Measurements from ENCODE around the gene DIAPH2.

- TF ChIP-seq JUN (CRISPR knock-in tag; IDR thresholded peaks at IDR 0.05) (no peak), ZNF263 (CRISPR knock-in tag; IDR thresholded peaks at IDR 0.05; ENCODE audit: low read depth) (no peak), ATF1 (CRISPR knock-in tag; IDR thresholded peaks at IDR 0.05) (no peak), ZBTB21 (CRISPR knock-in tag; IDR thresholded peaks at IDR 0.05; ENCODE audit: borderline replicate concordance) (no peak), MLX (CRISPR knock-in tag; IDR thresholded peaks at IDR 0.05) (no peak), CREB1 (CRISPR knock-in tag; IDR thresholded peaks at IDR 0.05) (no peak), USF2 (CRISPR knock-in tag; IDR thresholded peaks at IDR 0.05) (no peak)
- TF ChIP-seq, protein P1, sequence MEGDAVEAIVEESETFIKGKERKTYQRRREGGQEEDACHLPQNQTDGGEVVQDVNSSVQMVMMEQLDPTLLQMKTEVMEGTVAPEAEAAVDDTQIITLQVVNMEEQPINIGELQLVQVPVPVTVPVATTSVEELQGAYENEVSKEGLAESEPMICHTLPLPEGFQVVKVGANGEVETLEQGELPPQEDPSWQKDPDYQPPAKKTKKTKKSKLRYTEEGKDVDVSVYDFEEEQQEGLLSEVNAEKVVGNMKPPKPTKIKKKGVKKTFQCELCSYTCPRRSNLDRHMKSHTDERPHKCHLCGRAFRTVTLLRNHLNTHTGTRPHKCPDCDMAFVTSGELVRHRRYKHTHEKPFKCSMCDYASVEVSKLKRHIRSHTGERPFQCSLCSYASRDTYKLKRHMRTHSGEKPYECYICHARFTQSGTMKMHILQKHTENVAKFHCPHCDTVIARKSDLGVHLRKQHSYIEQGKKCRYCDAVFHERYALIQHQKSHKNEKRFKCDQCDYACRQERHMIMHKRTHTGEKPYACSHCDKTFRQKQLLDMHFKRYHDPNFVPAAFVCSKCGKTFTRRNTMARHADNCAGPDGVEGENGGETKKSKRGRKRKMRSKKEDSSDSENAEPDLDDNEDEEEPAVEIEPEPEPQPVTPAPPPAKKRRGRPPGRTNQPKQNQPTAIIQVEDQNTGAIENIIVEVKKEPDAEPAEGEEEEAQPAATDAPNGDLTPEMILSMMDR (IDR thresholded peaks at IDR 0.05) = no peak
- TF ChIP-seq, protein P2, sequence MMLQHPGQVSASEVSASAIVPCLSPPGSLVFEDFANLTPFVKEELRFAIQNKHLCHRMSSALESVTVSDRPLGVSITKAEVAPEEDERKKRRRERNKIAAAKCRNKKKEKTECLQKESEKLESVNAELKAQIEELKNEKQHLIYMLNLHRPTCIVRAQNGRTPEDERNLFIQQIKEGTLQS (CRISPR knock-in tag; conservative IDR thresholded peaks at IDR 0.05) = no peak
- TF ChIP-seq, protein P3, sequence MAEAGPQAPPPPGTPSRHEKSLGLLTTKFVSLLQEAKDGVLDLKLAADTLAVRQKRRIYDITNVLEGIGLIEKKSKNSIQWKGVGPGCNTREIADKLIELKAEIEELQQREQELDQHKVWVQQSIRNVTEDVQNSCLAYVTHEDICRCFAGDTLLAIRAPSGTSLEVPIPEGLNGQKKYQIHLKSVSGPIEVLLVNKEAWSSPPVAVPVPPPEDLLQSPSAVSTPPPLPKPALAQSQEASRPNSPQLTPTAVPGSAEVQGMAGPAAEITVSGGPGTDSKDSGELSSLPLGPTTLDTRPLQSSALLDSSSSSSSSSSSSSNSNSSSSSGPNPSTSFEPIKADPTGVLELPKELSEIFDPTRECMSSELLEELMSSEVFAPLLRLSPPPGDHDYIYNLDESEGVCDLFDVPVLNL (CRISPR knock-in tag; IDR thresholded peaks at IDR 0.05; ENCODE audit: borderline replicate concordance, low read depth) = no peak
- TF ChIP-seq, protein P4, sequence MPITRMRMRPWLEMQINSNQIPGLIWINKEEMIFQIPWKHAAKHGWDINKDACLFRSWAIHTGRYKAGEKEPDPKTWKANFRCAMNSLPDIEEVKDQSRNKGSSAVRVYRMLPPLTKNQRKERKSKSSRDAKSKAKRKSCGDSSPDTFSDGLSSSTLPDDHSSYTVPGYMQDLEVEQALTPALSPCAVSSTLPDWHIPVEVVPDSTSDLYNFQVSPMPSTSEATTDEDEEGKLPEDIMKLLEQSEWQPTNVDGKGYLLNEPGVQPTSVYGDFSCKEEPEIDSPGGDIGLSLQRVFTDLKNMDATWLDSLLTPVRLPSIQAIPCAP (CRISPR knock-in tag; IDR thresholded peaks at IDR 0.05) = no peak
- TF ChIP-seq, protein P5, sequence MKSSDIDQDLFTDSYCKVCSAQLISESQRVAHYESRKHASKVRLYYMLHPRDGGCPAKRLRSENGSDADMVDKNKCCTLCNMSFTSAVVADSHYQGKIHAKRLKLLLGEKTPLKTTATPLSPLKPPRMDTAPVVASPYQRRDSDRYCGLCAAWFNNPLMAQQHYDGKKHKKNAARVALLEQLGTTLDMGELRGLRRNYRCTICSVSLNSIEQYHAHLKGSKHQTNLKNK (CRISPR knock-in tag; IDR thresholded peaks at IDR 0.05) = no peak
Observed at GRCh38 chrX:96984538-96984937, 299.9 kb downstream of the DIAPH2 start.
